ENCODE data around the gene CNOT4.

DNA sequence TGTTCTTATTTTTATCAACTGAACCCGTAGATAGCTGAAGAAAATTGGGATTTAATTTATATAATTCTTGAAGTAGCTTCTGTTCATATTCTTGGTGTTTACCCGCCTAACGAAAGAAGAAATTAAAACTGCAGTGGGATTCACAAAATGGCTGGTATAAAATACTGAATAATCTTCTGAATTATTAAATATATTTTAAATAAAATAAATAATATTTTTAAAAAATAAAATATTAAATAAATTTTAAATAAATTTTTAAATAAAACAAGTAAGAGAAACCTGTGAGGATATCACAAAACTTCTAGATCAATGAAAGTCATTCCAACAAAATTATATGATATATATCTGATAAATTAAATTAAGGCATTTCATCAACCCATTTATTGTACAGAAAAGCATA, 99.4 kb downstream of the CNOT4 start:
- TF ChIP-seq POLR2A (IDR thresholded peaks at IDR 0.05): no peak
- TF ChIP-seq, protein P1, sequence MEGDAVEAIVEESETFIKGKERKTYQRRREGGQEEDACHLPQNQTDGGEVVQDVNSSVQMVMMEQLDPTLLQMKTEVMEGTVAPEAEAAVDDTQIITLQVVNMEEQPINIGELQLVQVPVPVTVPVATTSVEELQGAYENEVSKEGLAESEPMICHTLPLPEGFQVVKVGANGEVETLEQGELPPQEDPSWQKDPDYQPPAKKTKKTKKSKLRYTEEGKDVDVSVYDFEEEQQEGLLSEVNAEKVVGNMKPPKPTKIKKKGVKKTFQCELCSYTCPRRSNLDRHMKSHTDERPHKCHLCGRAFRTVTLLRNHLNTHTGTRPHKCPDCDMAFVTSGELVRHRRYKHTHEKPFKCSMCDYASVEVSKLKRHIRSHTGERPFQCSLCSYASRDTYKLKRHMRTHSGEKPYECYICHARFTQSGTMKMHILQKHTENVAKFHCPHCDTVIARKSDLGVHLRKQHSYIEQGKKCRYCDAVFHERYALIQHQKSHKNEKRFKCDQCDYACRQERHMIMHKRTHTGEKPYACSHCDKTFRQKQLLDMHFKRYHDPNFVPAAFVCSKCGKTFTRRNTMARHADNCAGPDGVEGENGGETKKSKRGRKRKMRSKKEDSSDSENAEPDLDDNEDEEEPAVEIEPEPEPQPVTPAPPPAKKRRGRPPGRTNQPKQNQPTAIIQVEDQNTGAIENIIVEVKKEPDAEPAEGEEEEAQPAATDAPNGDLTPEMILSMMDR (IDR thresholded peaks at IDR 0.05): no peak

All from adrenal gland (tissue), 5 donors.